WTC11 (cell line): ENCODE measurements around the gene DEXI. TPM values are rescaled to one million over a fixed set of nuclear protein-coding genes. Genes with fewer than 3 reads are reported as not detected.

Source experiments
- ATAC-seq: fragments of 200-7000 bp; cut with Tn5 transposase; 2 replicates; pipeline ENCODE4 v1.10.0; 2021; ENCODE audit warnings: mild to moderate bottlenecking, moderate library complexity
- CTCF ChIA-PET: fragments of 300-600 bp; sonication (Branson Sonifier 250); formaldehyde crosslinking; loops from one replicate; lab custom pipeline; 2021; ENCODE audit warnings: antibody characterized with exemption; lab: Charles Lee
- POLR2A ChIA-PET: fragments of 350-600 bp; sonication (Branson Sonifier 250); formaldehyde crosslinking; loops from one replicate; lab custom pipeline; 2021; ENCODE audit warnings: antibody characterized with exemption; lab: Charles Lee
- DNase-seq: peaks from one replicate; pipeline ENCODE4 v3.0.0; 2021; ENCODE audit warnings: low spot score
- H3K27ac Mint-ChIP-seq: 2 replicates; pipeline ENCODE4 v1.8.0; 2021; ENCODE audit warnings: mixed read lengths
- H3K27me3 Mint-ChIP-seq: 2 replicates; pipeline ENCODE4 v1.8.0; 2021; ENCODE audit warnings: low read depth, mild to moderate bottlenecking, moderate library complexity, mixed read lengths
- H3K36me3 Mint-ChIP-seq: 2 replicates; pipeline ENCODE4 v1.8.0; 2021; ENCODE audit warnings: mixed read lengths
- H3K4me1 Mint-ChIP-seq: 2 replicates; pipeline ENCODE4 v1.8.0; 2022; ENCODE audit warnings: mixed read lengths
- H3K4me3 Mint-ChIP-seq: 2 replicates; pipeline ENCODE4 v1.8.0; 2021; ENCODE audit warnings: mild to moderate bottlenecking, moderate library complexity, mixed read lengths
- H3K9me3 Mint-ChIP-seq: 2 replicates; pipeline ENCODE4 v1.8.0; 2021; ENCODE audit warnings: mixed read lengths
- ATF6 ChIP-seq: sonication (generic); formaldehyde crosslinking; IDR thresholded peaks from 2 replicates; pipeline ENCODE4 v1.8.1; 2023; ENCODE audit warnings: mild to moderate bottlenecking, missing genetic modification reagents
- CREM ChIP-seq: sonication (generic); formaldehyde crosslinking; IDR thresholded peaks from 2 replicates; pipeline ENCODE4 v1.8.1; 2022; ENCODE audit warnings: mild to moderate bottlenecking, missing genetic modification reagents, moderate library complexity
- GABPB1 ChIP-seq: sonication (generic); formaldehyde crosslinking; IDR thresholded peaks from 2 replicates; pipeline ENCODE4 v1.8.1; 2023; ENCODE audit warnings: mild to moderate bottlenecking, missing genetic modification reagents
- MLX ChIP-seq: sonication (generic); formaldehyde crosslinking; IDR thresholded peaks from 2 replicates; pipeline ENCODE4 v1.8.1; 2023; ENCODE audit warnings: mild to moderate bottlenecking, missing genetic modification reagents, moderate library complexity
- MXD4 ChIP-seq: fragments of 250-450 bp; sonication (Bioruptor Pico); IDR thresholded peaks from 2 replicates; pipeline ENCODE4 v1.8.0; 2021; ENCODE audit warnings: mild to moderate bottlenecking, moderate library complexity, borderline replicate concordance
- NFE2L1 ChIP-seq: sonication (generic); formaldehyde crosslinking; IDR thresholded peaks from 2 replicates; pipeline ENCODE4 v1.8.1; 2023; ENCODE audit warnings: missing genetic modification reagents
- SMAD4 ChIP-seq: sonication (generic); formaldehyde crosslinking; IDR thresholded peaks from 2 replicates; pipeline ENCODE4 v1.8.0; 2022; ENCODE audit warnings: mild to moderate bottlenecking, missing genetic modification reagents
- STAT6 ChIP-seq: sonication (generic); formaldehyde crosslinking; conservative IDR thresholded peaks from 2 replicates; pipeline ENCODE4 v1.8.1; 2023; ENCODE audit warnings: mild to moderate bottlenecking, low read depth, missing genetic modification reagents, moderate library complexity
- USF1 ChIP-seq: sonication (generic); formaldehyde crosslinking; IDR thresholded peaks from 2 replicates; pipeline ENCODE4 v1.8.0; 2022; ENCODE audit warnings: mild to moderate bottlenecking, missing genetic modification reagents
- ZNF263 ChIP-seq: sonication (generic); formaldehyde crosslinking; IDR thresholded peaks from 2 replicates; pipeline ENCODE4 v1.8.1; 2022; ENCODE audit warnings: low read depth, mild to moderate bottlenecking, moderate library complexity, missing genetic modification reagents
- ZNF425 ChIP-seq: fragments of 250-450 bp; sonication (Bioruptor Pico); conservative IDR thresholded peaks from 2 replicates; pipeline ENCODE4 v1.9.0; 2021; ENCODE audit warnings: mild to moderate bottlenecking
- total RNA-seq: library from RNA; stranded (reverse); gene quantifications from 3 replicates; pipeline ENCODE4 v1.2.3, GENCODE V29; 2021
- TF ChIP-seq, protein P1 (sequence below): sonication (generic); formaldehyde crosslinking; IDR thresholded peaks from 2 replicates; pipeline ENCODE4 v1.8.0; 2022; ENCODE audit warnings: mild to moderate bottlenecking, missing genetic modification reagents
- TF ChIP-seq, protein P2 (sequence below): sonication (generic); formaldehyde crosslinking; IDR thresholded peaks from 2 replicates; pipeline ENCODE4 v1.8.1; 2023; ENCODE audit warnings: mild to moderate bottlenecking, missing genetic modification reagents, borderline replicate concordance
- TF ChIP-seq, protein P3 (sequence below): sonication (generic); formaldehyde crosslinking; IDR thresholded peaks from 2 replicates; pipeline ENCODE4 v1.8.1; 2022; ENCODE audit warnings: low read depth, mild to moderate bottlenecking, moderate library complexity, missing genetic modification reagents, borderline replicate concordance
- TF ChIP-seq, protein P4 (sequence below): fragments of 200-600 bp; IDR thresholded peaks from 2 replicates; pipeline ENCODE4 v1.8.0; 2022; ENCODE audit warnings: antibody characterized with exemption

The DEXI gene
- total RNA-seq, 1 experiment from 2014 or later: 33.7 TPM

- POLR2A ChIA-PET: no interaction called here
Observed at GRCh38 chr16:10970065-10970464, 27.8 kb upstream of the DEXI start.

More at GRCh38 chr16:10970065-10970464, 27.8 kb upstream of the DEXI start:
- Mint-ChIP-seq H3K27me3 (no peaks in the 10 kb centered on the region), H3K4me3 (no peak overlapping the region), H3K36me3 (no peaks in the 10 kb centered on the region; the same call in 1 of the 2 replicates), H3K4me1 (peaks cover 5% of the 10 kb centered on the region), H3K9me3 (no peaks in the 10 kb centered on the region), H3K27ac (no peak overlapping the region)
- CTCF ChIA-PET: interaction anchor here (1.3 to 2.8 kb wide), 3 partner anchors 16 to 402 kb away, joined by 5 to 17 read pairs (median 17); no protein-coding TSS in a partner anchor
- no peak for ATAC-seq
- TF ChIP-seq ATF6 (CRISPR knock-in tag): no peak
- TF ChIP-seq, protein P1, sequence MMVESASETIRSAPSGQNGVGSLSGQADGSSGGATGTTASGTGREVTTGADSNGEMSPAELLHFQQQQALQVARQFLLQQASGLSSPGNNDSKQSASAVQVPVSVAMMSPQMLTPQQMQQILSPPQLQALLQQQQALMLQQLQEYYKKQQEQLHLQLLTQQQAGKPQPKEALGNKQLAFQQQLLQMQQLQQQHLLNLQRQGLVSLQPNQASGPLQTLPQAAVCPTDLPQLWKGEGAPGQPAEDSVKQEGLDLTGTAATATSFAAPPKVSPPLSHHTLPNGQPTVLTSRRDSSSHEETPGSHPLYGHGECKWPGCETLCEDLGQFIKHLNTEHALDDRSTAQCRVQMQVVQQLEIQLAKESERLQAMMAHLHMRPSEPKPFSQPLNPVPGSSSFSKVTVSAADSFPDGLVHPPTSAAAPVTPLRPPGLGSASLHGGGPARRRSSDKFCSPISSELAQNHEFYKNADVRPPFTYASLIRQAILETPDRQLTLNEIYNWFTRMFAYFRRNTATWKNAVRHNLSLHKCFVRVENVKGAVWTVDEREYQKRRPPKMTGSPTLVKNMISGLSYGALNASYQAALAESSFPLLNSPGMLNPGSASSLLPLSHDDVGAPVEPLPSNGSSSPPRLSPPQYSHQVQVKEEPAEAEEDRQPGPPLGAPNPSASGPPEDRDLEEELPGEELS (CRISPR knock-in tag): no peak
- no peak for TF ChIP-seq CREM (CRISPR knock-in tag)
- no peak for TF ChIP-seq ZNF425
- TF ChIP-seq MXD4 (CRISPR knock-in tag): no peak
- TF ChIP-seq, protein P2, sequence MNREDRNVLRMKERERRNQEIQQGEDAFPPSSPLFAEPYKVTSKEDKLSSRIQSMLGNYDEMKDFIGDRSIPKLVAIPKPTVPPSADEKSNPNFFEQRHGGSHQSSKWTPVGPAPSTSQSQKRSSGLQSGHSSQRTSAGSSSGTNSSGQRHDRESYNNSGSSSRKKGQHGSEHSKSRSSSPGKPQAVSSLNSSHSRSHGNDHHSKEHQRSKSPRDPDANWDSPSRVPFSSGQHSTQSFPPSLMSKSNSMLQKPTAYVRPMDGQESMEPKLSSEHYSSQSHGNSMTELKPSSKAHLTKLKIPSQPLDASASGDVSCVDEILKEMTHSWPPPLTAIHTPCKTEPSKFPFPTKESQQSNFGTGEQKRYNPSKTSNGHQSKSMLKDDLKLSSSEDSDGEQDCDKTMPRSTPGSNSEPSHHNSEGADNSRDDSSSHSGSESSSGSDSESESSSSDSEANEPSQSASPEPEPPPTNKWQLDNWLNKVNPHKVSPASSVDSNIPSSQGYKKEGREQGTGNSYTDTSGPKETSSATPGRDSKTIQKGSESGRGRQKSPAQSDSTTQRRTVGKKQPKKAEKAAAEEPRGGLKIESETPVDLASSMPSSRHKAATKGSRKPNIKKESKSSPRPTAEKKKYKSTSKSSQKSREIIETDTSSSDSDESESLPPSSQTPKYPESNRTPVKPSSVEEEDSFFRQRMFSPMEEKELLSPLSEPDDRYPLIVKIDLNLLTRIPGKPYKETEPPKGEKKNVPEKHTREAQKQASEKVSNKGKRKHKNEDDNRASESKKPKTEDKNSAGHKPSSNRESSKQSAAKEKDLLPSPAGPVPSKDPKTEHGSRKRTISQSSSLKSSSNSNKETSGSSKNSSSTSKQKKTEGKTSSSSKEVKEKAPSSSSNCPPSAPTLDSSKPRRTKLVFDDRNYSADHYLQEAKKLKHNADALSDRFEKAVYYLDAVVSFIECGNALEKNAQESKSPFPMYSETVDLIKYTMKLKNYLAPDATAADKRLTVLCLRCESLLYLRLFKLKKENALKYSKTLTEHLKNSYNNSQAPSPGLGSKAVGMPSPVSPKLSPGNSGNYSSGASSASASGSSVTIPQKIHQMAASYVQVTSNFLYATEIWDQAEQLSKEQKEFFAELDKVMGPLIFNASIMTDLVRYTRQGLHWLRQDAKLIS: no peak
- TF ChIP-seq, protein P3, sequence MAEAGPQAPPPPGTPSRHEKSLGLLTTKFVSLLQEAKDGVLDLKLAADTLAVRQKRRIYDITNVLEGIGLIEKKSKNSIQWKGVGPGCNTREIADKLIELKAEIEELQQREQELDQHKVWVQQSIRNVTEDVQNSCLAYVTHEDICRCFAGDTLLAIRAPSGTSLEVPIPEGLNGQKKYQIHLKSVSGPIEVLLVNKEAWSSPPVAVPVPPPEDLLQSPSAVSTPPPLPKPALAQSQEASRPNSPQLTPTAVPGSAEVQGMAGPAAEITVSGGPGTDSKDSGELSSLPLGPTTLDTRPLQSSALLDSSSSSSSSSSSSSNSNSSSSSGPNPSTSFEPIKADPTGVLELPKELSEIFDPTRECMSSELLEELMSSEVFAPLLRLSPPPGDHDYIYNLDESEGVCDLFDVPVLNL (CRISPR knock-in tag): no peak
- TF ChIP-seq USF1 (CRISPR knock-in tag): no peak
- TF ChIP-seq NFE2L1 (CRISPR knock-in tag): no peak
- no peak for TF ChIP-seq STAT6 (CRISPR knock-in tag)
- no peak for TF ChIP-seq SMAD4
- no peak for TF ChIP-seq MLX (CRISPR knock-in tag)
- TF ChIP-seq, protein P4, sequence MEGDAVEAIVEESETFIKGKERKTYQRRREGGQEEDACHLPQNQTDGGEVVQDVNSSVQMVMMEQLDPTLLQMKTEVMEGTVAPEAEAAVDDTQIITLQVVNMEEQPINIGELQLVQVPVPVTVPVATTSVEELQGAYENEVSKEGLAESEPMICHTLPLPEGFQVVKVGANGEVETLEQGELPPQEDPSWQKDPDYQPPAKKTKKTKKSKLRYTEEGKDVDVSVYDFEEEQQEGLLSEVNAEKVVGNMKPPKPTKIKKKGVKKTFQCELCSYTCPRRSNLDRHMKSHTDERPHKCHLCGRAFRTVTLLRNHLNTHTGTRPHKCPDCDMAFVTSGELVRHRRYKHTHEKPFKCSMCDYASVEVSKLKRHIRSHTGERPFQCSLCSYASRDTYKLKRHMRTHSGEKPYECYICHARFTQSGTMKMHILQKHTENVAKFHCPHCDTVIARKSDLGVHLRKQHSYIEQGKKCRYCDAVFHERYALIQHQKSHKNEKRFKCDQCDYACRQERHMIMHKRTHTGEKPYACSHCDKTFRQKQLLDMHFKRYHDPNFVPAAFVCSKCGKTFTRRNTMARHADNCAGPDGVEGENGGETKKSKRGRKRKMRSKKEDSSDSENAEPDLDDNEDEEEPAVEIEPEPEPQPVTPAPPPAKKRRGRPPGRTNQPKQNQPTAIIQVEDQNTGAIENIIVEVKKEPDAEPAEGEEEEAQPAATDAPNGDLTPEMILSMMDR: no peak
- TF ChIP-seq ZNF263 (CRISPR knock-in tag): no peak
- no peak for TF ChIP-seq GABPB1 (CRISPR knock-in tag)
- DNase-seq: no peak
